Ectodermal cell (in vitro differentiated cells): ENCODE measurements around the gene MAPKAPK2.

Experiments
- H3K27ac ChIP-seq: 2 replicates; pipeline ENCODE4 v1.7.0; 2013; ENCODE audit warnings: mild to moderate bottlenecking, low read depth, low read length; ENCODE audit not compliant: insufficient read depth, poor library complexity, severe bottlenecking
- H3K27me3 ChIP-seq: 2 replicates; pipeline ENCODE4 v1.7.0; 2013; ENCODE audit warnings: mild to moderate bottlenecking, low read length; ENCODE audit not compliant: insufficient read depth, control insufficient read depth, poor library complexity, severe bottlenecking
- H3K36me3 ChIP-seq: one replicate; pipeline ENCODE4 v1.7.0; 2013; ENCODE audit warnings: low read length; ENCODE audit not compliant: control insufficient read depth, insufficient read depth
- H3K4me1 ChIP-seq: one replicate; pipeline ENCODE4 v1.7.0; 2013; ENCODE audit warnings: low read length; ENCODE audit not compliant: control insufficient read depth, insufficient read depth
- H3K4me3 ChIP-seq: 2 replicates; pipeline ENCODE4 v1.7.0; 2013; ENCODE audit warnings: low read depth, low read length, control low read depth; ENCODE audit not compliant: insufficient read depth
- H3K9me3 ChIP-seq: 2 replicates; pipeline ENCODE4 v1.7.0; 2013; ENCODE audit warnings: mild to moderate bottlenecking, low read length, moderate library complexity; ENCODE audit not compliant: control insufficient read depth
- WGBS, 2 experiments: methylation state at CpG; one replicate each; pipeline ENCODE4 v1.1.7; 2013; ENCODE audit warnings: missing lambda C conversion rate in 2 of 2; 5-methylcytosine and 5-hydroxymethylcytosine counted together

MAPKAPK2 gene

DNA sequence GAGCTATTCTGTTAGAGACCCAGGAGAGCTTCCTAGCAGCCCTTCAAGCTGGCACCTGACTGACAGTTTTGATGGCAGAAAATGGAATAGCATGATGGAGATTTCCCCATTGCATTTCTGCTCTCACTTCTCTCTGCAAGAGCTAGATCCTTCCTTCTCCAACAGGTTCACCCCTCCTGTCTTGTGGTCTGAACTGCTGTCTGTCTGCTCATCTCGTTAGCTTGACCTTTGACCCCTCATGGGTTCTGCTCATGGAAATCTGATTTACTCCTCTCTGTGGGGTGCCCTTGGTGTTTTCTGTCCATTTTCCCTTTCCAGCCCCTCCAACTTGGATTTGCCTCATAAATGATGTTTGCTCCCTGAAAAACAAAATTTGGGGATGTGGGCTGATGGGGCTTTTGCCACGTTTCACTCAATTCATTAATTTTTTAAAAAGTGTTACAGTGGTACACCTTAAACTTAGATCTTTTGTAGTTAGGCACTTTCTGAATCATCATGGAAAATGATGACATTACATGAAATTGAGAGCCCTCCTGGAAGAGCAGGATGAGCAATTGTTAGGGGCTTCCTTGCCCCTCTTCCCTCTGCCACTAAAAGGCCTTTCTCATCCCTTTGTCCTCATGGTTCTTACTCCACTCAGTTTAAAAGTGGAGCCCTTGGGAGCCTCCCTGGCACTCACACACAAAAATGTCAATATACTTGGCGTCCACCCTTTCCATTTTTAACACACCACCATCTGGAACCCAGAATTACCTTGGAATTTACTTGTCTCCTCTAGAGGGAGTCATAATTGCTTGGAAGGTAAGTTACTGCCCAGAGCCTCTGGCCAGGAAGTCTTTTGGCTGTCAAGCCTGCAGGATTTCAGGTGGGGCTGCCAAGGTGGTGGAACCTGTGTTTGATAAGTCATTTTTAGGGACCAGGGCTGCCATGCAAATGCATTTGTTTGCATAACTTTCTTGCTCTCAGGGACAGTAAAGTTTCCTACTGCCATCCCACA, 54.0 kb downstream of the MAPKAPK2 start:
- Histone ChIP-seq H3K9me3 (no peaks in the 10 kb centered on the region), H3K36me3 (peaks cover 4% of the 10 kb centered on the region), H3K4me1 (peaks cover 19% of the 10 kb centered on the region), H3K27me3 (no peaks in the 10 kb centered on the region), H3K4me3 (no peak overlapping the region), H3K27ac (no peak overlapping the region)
- WGBS, 2 experiments, result 18 to 50% methylated on average over 2 to 3 of the region's 3 CpGs

GRCh38 chr1:206739411-206740076, 54.8 kb downstream of the MAPKAPK2 start:
- H3K27me3 ChIP-seq, result no peaks in the 10 kb centered on the region
- H3K9me3 ChIP-seq, result no peaks in the 10 kb centered on the region
- 69 to 71% methylated on average over 5 of the region's 5 CpGs for WGBS, 2 experiments
- peaks cover 4% of the 10 kb centered on the region for H3K36me3 ChIP-seq
- H3K27ac ChIP-seq, result no peak overlapping the region
- no peak overlapping the region for H3K4me3 ChIP-seq
- H3K4me1 ChIP-seq, result peaks cover 19% of the 10 kb centered on the region

GRCh38 chr1:206741142-206741701, 56.5 kb downstream of the MAPKAPK2 start:
- no peaks in the 10 kb centered on the region for H3K9me3 ChIP-seq

GRCh38 chr1:206742719-206743383, 58.1 kb downstream of the MAPKAPK2 start:
- WGBS, 2 experiments, result 79 to 83% methylated on average over 13 of the region's 13 CpGs
- Histone ChIP-seq H3K27me3 (no peaks in the 10 kb centered on the region), H3K9me3 (no peaks in the 10 kb centered on the region), H3K27ac (no peak overlapping the region), H3K36me3 (no peaks in the 10 kb centered on the region), H3K4me1 (peaks cover 13% of the 10 kb centered on the region), H3K4me3 (no peak overlapping the region)

More at GRCh38 chr1:206741142-206741701, 56.5 kb downstream of the MAPKAPK2 start:
- H3K4me3 ChIP-seq, result no peak overlapping the region
- peaks cover 19% of the 10 kb centered on the region for H3K4me1 ChIP-seq
- 91 to 92% methylated on average over 6 of the region's 6 CpGs for WGBS, 2 experiments
- H3K27ac ChIP-seq, result no peak overlapping the region
- no peaks in the 10 kb centered on the region for H3K36me3 ChIP-seq
- H3K27me3 ChIP-seq, result no peaks in the 10 kb centered on the region

DNA sequence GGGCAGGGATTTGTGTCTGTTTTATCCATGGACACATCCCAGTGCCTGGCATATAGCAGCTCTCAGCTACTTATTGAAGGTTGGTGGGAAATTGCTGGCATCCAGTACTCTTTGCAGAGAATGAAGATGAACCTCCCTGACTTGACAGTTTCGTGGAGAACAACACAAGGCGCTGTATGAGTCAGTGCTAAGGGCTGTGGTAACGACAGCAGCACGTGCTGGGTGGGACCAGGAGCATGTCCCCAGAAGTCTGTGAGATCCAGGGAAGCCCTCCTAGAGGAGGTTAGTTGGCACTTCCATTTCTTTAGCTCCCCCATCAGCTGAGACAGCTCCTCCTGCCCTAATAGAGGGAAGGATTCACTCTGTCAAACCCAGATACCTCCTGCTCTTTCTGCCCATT, 60.0 kb downstream of the MAPKAPK2 start:
- H3K36me3 ChIP-seq, result no peaks in the 10 kb centered on the region
- 76 to 78% methylated on average over 4 of the region's 4 CpGs for WGBS, 2 experiments
- no peaks in the 10 kb centered on the region for H3K9me3 ChIP-seq
- H3K4me1 ChIP-seq, result peaks cover 3% of the 10 kb centered on the region
- no peaks in the 10 kb centered on the region for H3K27me3 ChIP-seq
- H3K27ac ChIP-seq, result no peak overlapping the region
- H3K4me3 ChIP-seq, result no peak overlapping the region

GRCh38 chr1:206745301-206745700, 60.6 kb downstream of the MAPKAPK2 start:
- Histone ChIP-seq H3K4me3 (no peak overlapping the region), H3K36me3 (no peaks in the 10 kb centered on the region), H3K27ac (no peak overlapping the region), H3K27me3 (no peaks in the 10 kb centered on the region), H3K9me3 (no peaks in the 10 kb centered on the region), H3K4me1 (peaks cover 3% of the 10 kb centered on the region)
- WGBS, 2 experiments, result 95 to 100% methylated on average over 1 of the region's 1 CpG

DNA sequence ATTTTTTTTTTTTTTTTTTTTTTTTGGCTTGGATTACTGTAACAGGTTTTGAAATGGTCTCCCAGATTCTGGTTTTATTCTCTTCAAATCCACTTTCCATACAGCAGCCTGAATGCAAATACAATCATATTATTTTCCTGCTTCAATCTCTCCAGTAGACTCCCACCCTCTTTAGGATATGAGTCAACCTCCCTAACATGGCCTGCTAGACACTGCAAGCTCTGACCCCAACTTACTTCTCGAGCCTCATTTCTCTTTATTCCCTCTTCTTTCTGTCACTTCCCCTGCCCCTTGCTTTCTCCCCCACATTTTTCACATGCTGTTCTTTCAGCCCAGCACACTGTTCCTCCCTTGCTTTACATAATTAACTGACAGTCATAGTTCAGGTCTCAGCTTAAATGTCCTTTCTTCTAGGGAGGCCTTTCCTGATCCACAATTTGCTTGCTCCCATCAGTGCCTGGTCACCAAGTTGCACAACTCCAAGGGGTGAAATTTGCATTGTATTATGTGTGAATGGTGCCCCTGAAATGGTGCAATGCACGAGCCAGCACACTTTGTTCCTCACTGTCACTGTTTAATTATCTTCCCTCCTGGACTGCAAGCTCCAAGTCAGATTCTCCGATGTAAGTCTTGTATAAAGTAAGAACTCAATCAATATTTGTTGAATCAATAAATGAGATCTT, 63.8 kb downstream of the MAPKAPK2 start:
- no peak overlapping the region for H3K27ac ChIP-seq
- no peaks in the 10 kb centered on the region for H3K4me1 ChIP-seq
- no peaks in the 10 kb centered on the region for H3K36me3 ChIP-seq
- no peak overlapping the region for H3K4me3 ChIP-seq
- 86 to 89% methylated on average over 2 of the region's 3 CpGs for WGBS, 2 experiments
- H3K27me3 ChIP-seq, result no peaks in the 10 kb centered on the region
- no peaks in the 10 kb centered on the region for H3K9me3 ChIP-seq

DNA sequence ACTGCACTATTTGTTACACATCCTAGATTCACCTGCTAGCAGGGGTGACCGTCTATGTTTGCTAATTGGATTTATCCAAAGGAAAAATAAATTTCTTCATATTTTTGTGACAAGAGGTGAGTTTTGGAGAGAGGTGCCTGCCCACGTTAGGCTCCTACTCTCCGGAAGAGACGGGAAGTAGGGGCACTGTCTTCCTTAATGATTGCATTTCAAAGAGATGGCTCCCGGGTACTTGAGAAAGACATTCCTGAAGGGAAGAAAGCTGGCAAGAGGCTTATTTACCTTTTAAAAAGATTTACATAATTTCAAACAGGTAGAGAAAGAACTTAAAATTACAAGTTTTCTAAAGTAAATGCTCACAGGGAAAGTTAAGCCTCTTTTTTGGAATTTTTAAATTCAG, 67.2 kb downstream of the MAPKAPK2 start:
- H3K4me1 ChIP-seq, result no peaks in the 10 kb centered on the region
- no peak overlapping the region for H3K27ac ChIP-seq
- H3K9me3 ChIP-seq, result no peaks in the 10 kb centered on the region
- no peaks in the 10 kb centered on the region for H3K36me3 ChIP-seq
- no peak overlapping the region for H3K4me3 ChIP-seq
- 33 to 40% methylated on average over 5 of the region's 5 CpGs for WGBS, 2 experiments
- no peaks in the 10 kb centered on the region for H3K27me3 ChIP-seq

GRCh38 chr1:206752481-206752880, 67.8 kb downstream of the MAPKAPK2 start:
- Histone ChIP-seq H3K36me3 (no peaks in the 10 kb centered on the region), H3K4me1 (no peaks in the 10 kb centered on the region), H3K9me3 (no peaks in the 10 kb centered on the region), H3K27ac (no peak overlapping the region), H3K27me3 (no peaks in the 10 kb centered on the region), H3K4me3 (no peak overlapping the region)
- 82 to 85% methylated on average over 2 of the region's 2 CpGs for WGBS, 2 experiments
